ENCODE measurements around the gene CIPC.
A peak's percentile ranks its signal among the peaks of the same experiment; 100 is the strongest.

CIPC gene

GRCh38 chr14:77091518-77091917 lies 6.5 kb upstream of the CIPC start:
- Histone ChIP-seq H3K4me1 (ENCODE audit: control insufficient read depth, insufficient read depth, low read depth, low read length) (no peaks in the 10 kb centered on the region), H3K18ac (ENCODE audit: low read depth in 1 of 2, low read length in 2 of 2) (no peak overlapping the region)
- no peak for DNase-seq

GRCh38 chr14:77092676-77093075 lies 5.4 kb upstream of the CIPC start:
- Histone ChIP-seq H3K23ac (ENCODE audit: low read length in 2 of 2) (no peak overlapping the region), H3K4me2 (ENCODE audit: low read length, poor library complexity, severe bottlenecking) (no peak overlapping the region), H2AFZ (ENCODE audit: low read depth, low read length) (no peak overlapping the region), H2BK15ac (ENCODE audit: low read depth, poor library complexity, severe bottlenecking) (no peak overlapping the region), H4K8ac (ENCODE audit: low read length) (no peak overlapping the region), H4K91ac (ENCODE audit: low read length) (no peak overlapping the region), H3K36me3 (ENCODE audit: control insufficient read depth in 1 of 2, insufficient read depth in 2 of 2, low read depth in 1 of 2, low read length in 2 of 2) (no peaks in the 10 kb centered on the region), H3K9me3 (ENCODE audit: control insufficient read depth, low read length) (peaks cover 3% of the 10 kb centered on the region), H3K14ac (ENCODE audit: low read length in 2 of 2) (no peak overlapping the region), H3K27ac (ENCODE audit: low read length, poor library complexity, severe bottlenecking) (no peak overlapping the region), H3K18ac (ENCODE audit: low read depth in 1 of 2, low read length in 2 of 2) (no peak overlapping the region), H3K27me3 (ENCODE audit: control insufficient read depth in 1 of 2, insufficient read depth in 1 of 2, low read length in 2 of 2) (peaks cover 13 to 14% of the 10 kb centered on the region in 2 experiments), H2BK12ac (ENCODE audit: low read length in 2 of 2) (no peak overlapping the region), H3K4ac (ENCODE audit: low read depth in 1 of 2, low read length in 2 of 2) (peak overlapping the region in 1 of 2 experiments; percentile 37), H2AK5ac (ENCODE audit: low read length, severe bottlenecking) (no peak overlapping the region), H3K4me3 (ENCODE audit: insufficient read depth in 1 of 2, low read depth in 1 of 2, low read length in 2 of 2) (no peak overlapping the region), H2BK5ac (ENCODE audit: low read depth, low read length, poor library complexity, severe bottlenecking) (no peak overlapping the region), H2BK120ac (ENCODE audit: low read depth, low read length) (no peak overlapping the region), H3K79me1 (replicated peaks; ENCODE audit: low read length, poor library complexity, severe bottlenecking) (peaks cover 2% of the 10 kb centered on the region), H3K9ac (ENCODE audit: low read length) (no peak overlapping the region), H3K4me1 (ENCODE audit: control insufficient read depth, insufficient read depth, low read depth, low read length) (no peaks in the 10 kb centered on the region)
- DNase-seq: no peak
- WGBS: 98% methylated on average over 3 of the region's 3 CpGs

More at GRCh38 chr14:77091518-77091917, 6.5 kb upstream of the CIPC start:
- Histone ChIP-seq H4K8ac (ENCODE audit: low read length) (no peak overlapping the region), H2AFZ (ENCODE audit: low read depth, low read length) (no peak overlapping the region), H2BK5ac (ENCODE audit: low read depth, low read length, poor library complexity, severe bottlenecking) (no peak overlapping the region), H3K9me3 (ENCODE audit: control insufficient read depth, low read length) (peaks cover 3% of the 10 kb centered on the region), H3K9ac (ENCODE audit: low read length) (no peak overlapping the region), H3K27me3 (ENCODE audit: control insufficient read depth in 1 of 2, insufficient read depth in 1 of 2, low read length in 2 of 2) (peaks cover 13 to 14% of the 10 kb centered on the region in 2 experiments), H2BK120ac (ENCODE audit: low read depth, low read length) (no peak overlapping the region), H3K14ac (ENCODE audit: low read length in 2 of 2) (no peak overlapping the region), H3K36me3 (ENCODE audit: control insufficient read depth in 1 of 2, insufficient read depth in 2 of 2, low read depth in 1 of 2, low read length in 2 of 2) (no peaks in the 10 kb centered on the region), H3K4ac (ENCODE audit: low read depth in 1 of 2, low read length in 2 of 2) (no peak overlapping the region), H4K91ac (ENCODE audit: low read length) (no peak overlapping the region), H2AK5ac (ENCODE audit: low read length, severe bottlenecking) (no peak overlapping the region), H3K27ac (ENCODE audit: low read length, poor library complexity, severe bottlenecking) (no peak overlapping the region), H3K79me1 (replicated peaks; ENCODE audit: low read length, poor library complexity, severe bottlenecking) (no peaks in the 10 kb centered on the region), H3K23ac (ENCODE audit: low read length in 2 of 2) (no peak overlapping the region), H3K4me2 (ENCODE audit: low read length, poor library complexity, severe bottlenecking) (no peak overlapping the region), H2BK15ac (ENCODE audit: low read depth, poor library complexity, severe bottlenecking) (no peak overlapping the region), H3K4me3 (ENCODE audit: insufficient read depth in 1 of 2, low read depth in 1 of 2, low read length in 2 of 2) (no peak overlapping the region), H2BK12ac (ENCODE audit: low read length in 2 of 2) (no peak overlapping the region)

- Histone ChIP-seq H3K79me1 (replicated peaks; ENCODE audit: low read length, poor library complexity, severe bottlenecking) (peaks cover 11% of the 10 kb centered on the region), H3K9ac (ENCODE audit: low read length) (no peak overlapping the region), H3K23ac (ENCODE audit: low read length in 2 of 2) (no peak overlapping the region), H2BK5ac (ENCODE audit: low read depth, low read length, poor library complexity, severe bottlenecking) (no peak overlapping the region), H2BK120ac (ENCODE audit: low read depth, low read length) (no peak overlapping the region), H3K14ac (ENCODE audit: low read length in 2 of 2) (no peak overlapping the region), H3K4me3 (ENCODE audit: insufficient read depth in 1 of 2, low read depth in 1 of 2, low read length in 2 of 2) (no peak overlapping the region), H2AK5ac (ENCODE audit: low read length, severe bottlenecking) (no peak overlapping the region), H3K4me2 (ENCODE audit: low read length, poor library complexity, severe bottlenecking) (no peak overlapping the region), H4K91ac (ENCODE audit: low read length) (no peak overlapping the region), H3K27ac (ENCODE audit: low read length, poor library complexity, severe bottlenecking) (no peak overlapping the region), H3K36me3 (ENCODE audit: control insufficient read depth in 1 of 2, insufficient read depth in 2 of 2, low read depth in 1 of 2, low read length in 2 of 2) (no peaks in the 10 kb centered on the region), H3K4ac (ENCODE audit: low read depth in 1 of 2, low read length in 2 of 2) (no peak overlapping the region), H2BK15ac (ENCODE audit: low read depth, poor library complexity, severe bottlenecking) (no peak overlapping the region), H2BK12ac (ENCODE audit: low read length in 2 of 2) (no peak overlapping the region), H3K18ac (ENCODE audit: low read depth in 1 of 2, low read length in 2 of 2) (no peak overlapping the region), H3K27me3 (ENCODE audit: control insufficient read depth in 1 of 2, insufficient read depth in 1 of 2, low read length in 2 of 2) (peaks cover 0 to 1% of the 10 kb centered on the region in 2 experiments), H4K8ac (ENCODE audit: low read length) (no peak overlapping the region), H2AFZ (ENCODE audit: low read depth, low read length) (no peak overlapping the region), H3K4me1 (ENCODE audit: control insufficient read depth, insufficient read depth, low read depth, low read length) (peaks cover 5% of the 10 kb centered on the region), H3K9me3 (ENCODE audit: control insufficient read depth, low read length) (peaks cover 3% of the 10 kb centered on the region)
- peak; percentile 86 for DNase-seq
- WGBS: 2% methylated on average over 5 of the region's 8 CpGs
Measured at GRCh38 chr14:77094672-77095284, 3.3 kb upstream of the CIPC start.

GRCh38 chr14:77097006-77097699 lies 905 bp upstream of the CIPC start:
- Histone ChIP-seq H2BK5ac (ENCODE audit: low read depth, low read length, poor library complexity, severe bottlenecking) (peak overlapping the region; percentile 45), H2AFZ (ENCODE audit: low read depth, low read length) (peak overlapping the region; percentile 96), H3K36me3 (ENCODE audit: control insufficient read depth in 1 of 2, insufficient read depth in 2 of 2, low read depth in 1 of 2, low read length in 2 of 2) (no peaks in the 10 kb centered on the region), H3K18ac (ENCODE audit: low read depth in 1 of 2, low read length in 2 of 2) (peak overlapping the region; percentile 87 to 99), H3K23ac (ENCODE audit: low read length in 2 of 2) (peak overlapping the region in 1 of 2 experiments; percentile 99), H3K4me2 (ENCODE audit: low read length, poor library complexity, severe bottlenecking) (peak overlapping the region; percentile 92), H3K79me1 (replicated peaks; ENCODE audit: low read length, poor library complexity, severe bottlenecking) (peaks cover 13% of the 10 kb centered on the region), H3K4ac (ENCODE audit: low read depth in 1 of 2, low read length in 2 of 2) (peak overlapping the region; percentile 61 to 92), H2BK15ac (ENCODE audit: low read depth, poor library complexity, severe bottlenecking) (peak overlapping the region; percentile 91), H3K4me3 (ENCODE audit: insufficient read depth in 1 of 2, low read depth in 1 of 2, low read length in 2 of 2) (peak overlapping the region; percentile 88 to 98), H3K14ac (ENCODE audit: low read length in 2 of 2) (peak overlapping the region in 1 of 2 experiments; percentile 95), H3K27me3 (ENCODE audit: control insufficient read depth in 1 of 2, insufficient read depth in 1 of 2, low read length in 2 of 2) (no peaks in the 10 kb centered on the region), H2AK5ac (ENCODE audit: low read length, severe bottlenecking) (no peak overlapping the region), H3K4me1 (ENCODE audit: control insufficient read depth, insufficient read depth, low read depth, low read length) (peaks cover 5% of the 10 kb centered on the region), H3K9me3 (ENCODE audit: control insufficient read depth, low read length) (no peaks in the 10 kb centered on the region), H3K27ac (ENCODE audit: low read length, poor library complexity, severe bottlenecking) (peak overlapping the region; percentile 79), H3K9ac (ENCODE audit: low read length) (peak overlapping the region; percentile 98), H2BK12ac (ENCODE audit: low read length in 2 of 2) (peak overlapping the region in 1 of 2 experiments; percentile 76), H2BK120ac (ENCODE audit: low read depth, low read length) (peak overlapping the region; percentile 87), H4K91ac (ENCODE audit: low read length) (peak overlapping the region; percentile 96), H4K8ac (ENCODE audit: low read length) (peak overlapping the region; percentile 97)
- no peak for DNase-seq
- 7% methylated on average over 20 of the region's 20 CpGs for WGBS
